DND-41 (cell line): Measurements from ENCODE around the gene CPEB4.

Experiments used
- ATAC-seq: fragments of 200-7000 bp; cut with Tn5 transposase; 3 replicates; pipeline ENCODE4 v1.9.1; 2021; ENCODE audit warnings: low read depth; ENCODE audit not compliant: insufficient read depth
- DNase-seq: peaks from one replicate; pipeline ENCODE4 v3.0.0-alpha.2; 2020
- H2AFZ ChIP-seq: 2 replicates; pipeline ENCODE4 v1.6.0; 2012; ENCODE audit warnings: low read depth, low read length
- H3K27ac ChIP-seq: 2 replicates; pipeline ENCODE4 v1.5.1; 2012; ENCODE audit warnings: low read length, inconsistent platforms
- H3K27me3 ChIP-seq: fragments of 200-600 bp; sonication (generic); 2 replicates; pipeline ENCODE4 v1.6.0; 2012; ENCODE audit warnings: low read length, mild to moderate bottlenecking, inconsistent platforms; ENCODE audit not compliant: insufficient read depth, poor library complexity
- H3K36me3 ChIP-seq: 2 replicates; pipeline ENCODE4 v1.5.1; 2012; ENCODE audit warnings: low read length, inconsistent platforms; ENCODE audit not compliant: insufficient read depth
- H3K4me1 ChIP-seq: 2 replicates; pipeline ENCODE4 v1.5.1; 2012; ENCODE audit warnings: mild to moderate bottlenecking, low read length; ENCODE audit not compliant: insufficient read depth
- H3K4me2 ChIP-seq: 2 replicates; pipeline ENCODE4 v1.6.0; 2012; ENCODE audit warnings: mild to moderate bottlenecking, moderate library complexity, low read length, inconsistent platforms; ENCODE audit not compliant: insufficient read depth
- H3K4me3 ChIP-seq, 2 experiments: fragments of 200-600 bp in 1 of 2; shearing (Covaris generic) in 1 of 2; 2 replicates each; pipeline ENCODE4 v1.5.1; 2012 to 2016; ENCODE audit warnings: inconsistent platforms in 2 of 2, low read length in 2 of 2, mild to moderate bottlenecking in 2 of 2, low read depth in 1 of 2, moderate library complexity in 1 of 2
- H3K79me2 ChIP-seq: 2 replicates; pipeline ENCODE4 v1.6.0; 2012; ENCODE audit warnings: low read length, inconsistent platforms; ENCODE audit not compliant: insufficient read depth
- H3K9ac ChIP-seq: 2 replicates; pipeline ENCODE4 v1.6.0; 2012; ENCODE audit warnings: low read depth, mild to moderate bottlenecking, inconsistent platforms, low read length, moderate library complexity
- H3K9me3 ChIP-seq: 2 replicates; pipeline ENCODE4 v1.5.1; 2012; ENCODE audit warnings: low read length, moderate library complexity, mild to moderate bottlenecking, inconsistent platforms; ENCODE audit not compliant: insufficient read depth, severe bottlenecking
- H4K20me1 ChIP-seq: 2 replicates; pipeline ENCODE4 v1.6.0; 2012; ENCODE audit warnings: low read length; ENCODE audit not compliant: insufficient read depth
- EZH2 ChIP-seq: IDR thresholded peaks from 3 replicates; pipeline ENCODE4 v1.6.1; 2012; ENCODE audit warnings: borderline replicate concordance, low read depth, mild to moderate bottlenecking, moderate library complexity, low read length, inconsistent platforms; ENCODE audit not compliant: severe bottlenecking
- TF ChIP-seq, protein P1 (sequence below): IDR thresholded peaks from 2 replicates; pipeline ENCODE4 v1.5.1; 2012; ENCODE audit warnings: borderline replicate concordance, low read length, moderate library complexity, mild to moderate bottlenecking; ENCODE audit not compliant: poor library complexity, severe bottlenecking; ENCODE audit errors: extremely low read depth

CPEB4 gene

GRCh38 chr5:173961418-173961817 lies 73.3 kb downstream of the CPEB4 start:
- Histone ChIP-seq H3K27ac (no peak overlapping the region), H2AFZ (no peak overlapping the region), H3K79me2 (no peaks in the 10 kb centered on the region), H3K36me3 (no peaks in the 10 kb centered on the region), H3K4me3 (no peak overlapping the region), H3K9me3 (no peaks in the 10 kb centered on the region), H3K4me1 (no peaks in the 10 kb centered on the region), H3K4me2 (no peak overlapping the region), H3K27me3 (peaks cover 4% of the 10 kb centered on the region), H3K9ac (no peak overlapping the region), H4K20me1 (no peaks in the 10 kb centered on the region)
- TF ChIP-seq, protein P1, sequence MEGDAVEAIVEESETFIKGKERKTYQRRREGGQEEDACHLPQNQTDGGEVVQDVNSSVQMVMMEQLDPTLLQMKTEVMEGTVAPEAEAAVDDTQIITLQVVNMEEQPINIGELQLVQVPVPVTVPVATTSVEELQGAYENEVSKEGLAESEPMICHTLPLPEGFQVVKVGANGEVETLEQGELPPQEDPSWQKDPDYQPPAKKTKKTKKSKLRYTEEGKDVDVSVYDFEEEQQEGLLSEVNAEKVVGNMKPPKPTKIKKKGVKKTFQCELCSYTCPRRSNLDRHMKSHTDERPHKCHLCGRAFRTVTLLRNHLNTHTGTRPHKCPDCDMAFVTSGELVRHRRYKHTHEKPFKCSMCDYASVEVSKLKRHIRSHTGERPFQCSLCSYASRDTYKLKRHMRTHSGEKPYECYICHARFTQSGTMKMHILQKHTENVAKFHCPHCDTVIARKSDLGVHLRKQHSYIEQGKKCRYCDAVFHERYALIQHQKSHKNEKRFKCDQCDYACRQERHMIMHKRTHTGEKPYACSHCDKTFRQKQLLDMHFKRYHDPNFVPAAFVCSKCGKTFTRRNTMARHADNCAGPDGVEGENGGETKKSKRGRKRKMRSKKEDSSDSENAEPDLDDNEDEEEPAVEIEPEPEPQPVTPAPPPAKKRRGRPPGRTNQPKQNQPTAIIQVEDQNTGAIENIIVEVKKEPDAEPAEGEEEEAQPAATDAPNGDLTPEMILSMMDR: no peak
- TF ChIP-seq EZH2: no peak
- ATAC-seq (no peak), DNase-seq (no peak)

DNA sequence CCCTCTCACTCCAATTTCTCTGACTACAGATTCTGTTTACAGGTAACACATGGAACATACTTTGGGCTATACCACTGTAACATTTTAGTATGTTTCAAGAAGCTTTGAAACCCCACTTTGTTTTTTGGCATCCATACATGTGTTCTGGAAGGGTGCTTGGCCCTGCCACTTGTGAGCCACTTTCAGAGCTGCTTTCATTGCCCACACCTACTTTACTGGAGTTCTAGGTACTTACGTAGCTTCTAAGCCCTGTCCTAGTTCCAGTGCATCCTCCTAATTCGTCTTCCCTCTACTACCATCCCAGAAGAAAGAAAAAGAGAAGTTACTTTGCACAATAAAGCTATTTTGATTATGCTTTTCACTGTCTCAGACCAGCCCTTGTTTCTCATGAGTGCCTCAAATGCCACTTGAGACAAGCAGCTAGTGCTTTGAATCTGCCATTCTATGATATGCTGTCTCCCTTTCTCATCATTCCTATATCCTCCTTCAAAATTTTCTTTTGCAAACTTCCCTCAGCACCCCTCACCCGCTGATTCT lies 74.4 kb downstream of the CPEB4 start:
- Histone ChIP-seq H3K4me1 (no peaks in the 10 kb centered on the region), H3K79me2 (no peaks in the 10 kb centered on the region), H4K20me1 (no peaks in the 10 kb centered on the region), H3K27ac (no peak overlapping the region), H3K9me3 (no peaks in the 10 kb centered on the region), H3K36me3 (no peaks in the 10 kb centered on the region), H3K4me3 (no peak overlapping the region), H3K4me2 (no peak overlapping the region), H3K9ac (no peak overlapping the region), H2AFZ (no peak overlapping the region), H3K27me3 (peaks cover 7% of the 10 kb centered on the region)
- ATAC-seq: no peak
- TF ChIP-seq EZH2: no peak
- TF ChIP-seq, protein P1: no peak
- no peak for DNase-seq

DNA sequence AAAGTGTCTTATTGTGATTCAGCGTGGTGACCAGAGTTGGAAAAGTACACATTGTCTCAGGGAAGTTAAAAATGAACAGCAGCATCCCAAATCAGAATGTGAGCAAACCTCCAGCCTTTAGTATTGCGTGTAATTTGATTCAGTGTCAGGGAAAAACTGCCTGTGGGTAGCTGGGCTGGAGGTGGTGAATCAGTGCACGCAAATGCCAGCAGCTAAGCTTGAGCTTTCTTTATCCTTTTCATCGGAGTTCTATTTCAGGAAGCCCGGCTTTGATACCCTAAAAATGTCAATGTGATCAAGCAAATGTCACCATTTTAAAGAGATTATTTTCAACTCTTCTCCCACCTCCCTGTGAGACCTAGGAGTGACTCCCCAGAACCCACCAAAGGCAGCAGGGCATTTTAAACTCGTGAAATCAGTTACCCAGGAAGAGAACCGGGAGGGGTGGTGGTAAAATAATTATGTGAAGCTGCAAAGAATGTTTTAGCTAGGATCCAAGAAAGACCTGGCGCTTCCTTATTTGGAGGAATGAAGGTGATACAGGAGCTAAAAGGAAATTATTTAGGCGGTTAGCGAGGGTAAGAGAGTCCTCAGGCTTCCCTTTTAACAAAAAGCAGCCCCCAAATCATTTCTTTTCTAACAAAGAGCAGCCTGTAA lies 75.2 kb downstream of the CPEB4 start:
- Histone ChIP-seq H3K27ac (no peak overlapping the region), H3K4me1 (no peaks in the 10 kb centered on the region)
- TF ChIP-seq, protein P1: no peak
- TF ChIP-seq EZH2: no peak

More for the DNA sequence above, 75.2 kb downstream of the CPEB4 start:
- no peaks in the 10 kb centered on the region for H4K20me1 ChIP-seq
- H3K79me2 ChIP-seq: no peaks in the 10 kb centered on the region
- ATAC-seq: no peak
- H3K4me2 ChIP-seq: no peak overlapping the region
- H3K9ac ChIP-seq: no peak overlapping the region
- no peak for DNase-seq
- H3K27me3 ChIP-seq: peaks cover 9% of the 10 kb centered on the region
- H3K36me3 ChIP-seq: no peaks in the 10 kb centered on the region
- H3K4me3 ChIP-seq: no peak overlapping the region
- H2AFZ ChIP-seq: no peak overlapping the region
- H3K9me3 ChIP-seq: no peaks in the 10 kb centered on the region
